Fibroblast of pulmonary artery (primary cell): ENCODE results near the gene TCP11.
"Not testable (repeated sequence)": the region's sequence is repeated elsewhere in the genome, so short reads cannot be mapped to it uniquely, and the experiment has no call there.

Source experiments
- DNase-seq: peaks from one replicate; pipeline ENCODE4 v3.0.0-alpha.2; 2010; ENCODE audit warnings: low read depth
- H3K4me3 ChIP-seq: replicated peaks from 2 replicates; pipeline ENCODE4 v1.5.1; 2011; ENCODE audit warnings: low read depth, mild to moderate bottlenecking, control low read depth, low read length, moderate library complexity
- TF ChIP-seq, protein P1 (sequence below): IDR thresholded peaks from 2 replicates; pipeline ENCODE4 v1.5.1; 2011; ENCODE audit warnings: mild to moderate bottlenecking, control low read depth, low read length, inconsistent platforms; ENCODE audit errors: missing control alignments

Gene TCP11

DNA sequence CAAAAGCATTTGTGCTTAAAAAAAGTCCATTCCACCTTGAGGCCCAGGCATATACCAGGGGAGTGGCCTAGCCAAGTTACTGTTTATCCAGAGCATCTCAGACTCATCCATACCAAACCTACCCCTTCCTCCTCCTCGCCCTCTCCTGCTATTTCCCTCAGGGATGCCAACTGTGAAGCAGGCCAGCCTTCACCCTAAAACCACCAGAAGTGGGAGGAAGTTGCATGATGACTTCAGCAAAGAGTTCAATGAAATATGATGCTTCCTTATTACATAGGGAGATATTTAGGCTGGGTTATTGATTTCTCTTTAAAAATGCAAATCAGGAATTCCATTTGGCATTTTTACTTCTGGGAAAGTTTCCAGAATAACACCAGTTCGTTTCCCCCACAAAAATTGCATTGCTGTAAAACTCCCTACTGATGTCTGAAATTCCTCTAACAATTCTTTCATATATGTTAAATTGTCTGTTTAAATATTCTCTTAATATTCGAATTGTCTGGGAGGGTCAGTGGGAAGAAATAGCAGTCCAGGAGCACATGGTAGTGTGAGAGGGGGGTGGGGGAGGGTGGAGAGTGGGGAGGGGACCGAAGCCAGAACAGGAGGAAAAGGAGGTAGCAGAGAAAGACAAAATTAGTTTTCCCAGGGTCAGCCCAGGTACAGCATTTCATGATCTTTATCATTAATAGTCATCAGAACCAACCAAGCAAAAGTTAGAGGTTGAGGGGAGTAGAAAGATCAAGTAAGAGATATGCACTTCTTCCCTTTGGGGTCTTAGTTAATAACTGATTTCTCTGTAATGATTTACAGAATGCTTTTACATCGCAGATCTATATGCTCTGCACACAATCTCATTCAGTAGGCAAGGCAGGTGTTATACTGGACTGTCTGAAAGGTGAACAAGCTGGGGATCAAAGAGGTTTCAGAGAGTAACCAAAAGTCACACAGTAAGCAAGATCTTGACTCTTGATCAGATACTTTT, 1.7 kb upstream of the TCP11 start:
- no peak overlapping the region for H3K4me3 ChIP-seq
- DNase-seq: no peak
- TF ChIP-seq, protein P1, sequence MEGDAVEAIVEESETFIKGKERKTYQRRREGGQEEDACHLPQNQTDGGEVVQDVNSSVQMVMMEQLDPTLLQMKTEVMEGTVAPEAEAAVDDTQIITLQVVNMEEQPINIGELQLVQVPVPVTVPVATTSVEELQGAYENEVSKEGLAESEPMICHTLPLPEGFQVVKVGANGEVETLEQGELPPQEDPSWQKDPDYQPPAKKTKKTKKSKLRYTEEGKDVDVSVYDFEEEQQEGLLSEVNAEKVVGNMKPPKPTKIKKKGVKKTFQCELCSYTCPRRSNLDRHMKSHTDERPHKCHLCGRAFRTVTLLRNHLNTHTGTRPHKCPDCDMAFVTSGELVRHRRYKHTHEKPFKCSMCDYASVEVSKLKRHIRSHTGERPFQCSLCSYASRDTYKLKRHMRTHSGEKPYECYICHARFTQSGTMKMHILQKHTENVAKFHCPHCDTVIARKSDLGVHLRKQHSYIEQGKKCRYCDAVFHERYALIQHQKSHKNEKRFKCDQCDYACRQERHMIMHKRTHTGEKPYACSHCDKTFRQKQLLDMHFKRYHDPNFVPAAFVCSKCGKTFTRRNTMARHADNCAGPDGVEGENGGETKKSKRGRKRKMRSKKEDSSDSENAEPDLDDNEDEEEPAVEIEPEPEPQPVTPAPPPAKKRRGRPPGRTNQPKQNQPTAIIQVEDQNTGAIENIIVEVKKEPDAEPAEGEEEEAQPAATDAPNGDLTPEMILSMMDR: no peak

DNA sequence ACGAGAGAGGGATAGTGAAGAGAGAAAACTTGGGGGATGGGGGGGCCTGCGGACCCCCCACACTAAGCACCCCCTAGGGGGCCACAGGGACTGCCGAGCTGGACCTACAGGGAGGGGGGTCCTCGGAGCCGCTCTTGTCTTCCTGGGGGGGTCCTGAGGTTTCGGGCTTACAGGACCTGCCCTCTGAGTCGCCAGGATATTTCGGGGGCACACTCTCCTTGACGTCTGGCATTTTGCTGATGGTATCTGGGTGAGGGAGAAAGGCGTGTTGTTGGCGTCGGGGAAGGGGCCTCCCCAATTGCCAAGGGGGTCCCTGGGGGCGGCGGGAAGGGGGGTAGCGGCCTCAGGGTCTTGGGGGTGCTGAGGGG, 516 bp downstream of the TCP11 start:
- TF ChIP-seq, protein P1: no peak
- DNase-seq: no peak
- H3K4me3 ChIP-seq: no peak overlapping the region

DNA sequence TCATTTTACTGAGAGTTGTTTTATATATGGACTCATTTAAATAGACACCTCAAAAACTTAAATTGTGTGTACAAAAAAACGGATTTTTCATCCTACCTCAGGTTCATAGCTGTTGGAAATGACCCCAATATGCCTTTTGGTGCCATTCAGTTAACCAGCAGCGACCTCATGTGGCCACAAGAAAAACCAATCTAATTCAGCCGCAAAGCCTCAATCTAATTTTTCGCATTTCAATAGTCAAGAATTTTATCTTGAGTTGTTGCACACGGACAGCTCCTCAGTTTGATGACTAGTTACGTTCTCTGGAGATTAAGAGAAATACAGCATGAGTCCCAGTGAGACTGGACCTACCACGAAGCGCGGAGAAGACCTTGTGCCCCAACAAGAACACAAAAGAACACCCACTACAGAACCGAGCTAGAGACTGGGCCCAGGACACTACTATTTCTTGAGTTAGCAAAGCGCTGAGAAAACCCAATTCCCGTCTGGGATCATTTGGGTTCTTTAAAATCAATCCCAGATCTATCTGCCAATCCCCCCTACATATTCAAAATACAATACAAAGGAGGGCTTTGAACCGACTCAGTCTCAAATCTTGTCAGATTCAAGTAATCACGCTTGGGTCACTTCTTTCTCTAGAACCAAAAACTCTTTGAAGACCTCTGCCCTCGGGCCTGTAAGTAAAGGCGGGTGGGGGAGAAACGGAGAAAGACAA, 1.1 kb downstream of the TCP11 start:
- no peak overlapping the region for H3K4me3 ChIP-seq
- peak; percentile 89 for DNase-seq
- TF ChIP-seq, protein P1: peak; percentile 77

DNA sequence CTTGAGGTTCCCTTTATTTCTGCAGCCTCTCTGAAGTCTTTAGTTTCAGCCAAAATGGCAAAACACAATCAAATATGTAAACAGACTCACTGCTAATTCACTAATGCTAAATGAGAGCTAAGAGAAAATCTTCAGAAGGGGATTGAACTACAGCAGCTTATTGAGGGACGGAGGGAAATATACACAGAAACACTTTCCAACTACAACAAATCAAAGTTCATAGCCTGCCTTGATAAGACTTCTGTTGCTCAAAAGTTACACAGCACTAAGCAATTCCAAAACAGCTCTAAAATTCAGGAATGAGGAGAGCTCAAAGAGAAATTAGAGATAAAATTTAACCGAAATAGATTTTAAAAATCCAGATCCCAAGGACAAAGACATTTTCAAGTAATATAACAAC, 1.7 kb downstream of the TCP11 start:
- TF ChIP-seq, protein P1: no peak
- H3K4me3 ChIP-seq: no peak overlapping the region
- no peak for DNase-seq

DNA sequence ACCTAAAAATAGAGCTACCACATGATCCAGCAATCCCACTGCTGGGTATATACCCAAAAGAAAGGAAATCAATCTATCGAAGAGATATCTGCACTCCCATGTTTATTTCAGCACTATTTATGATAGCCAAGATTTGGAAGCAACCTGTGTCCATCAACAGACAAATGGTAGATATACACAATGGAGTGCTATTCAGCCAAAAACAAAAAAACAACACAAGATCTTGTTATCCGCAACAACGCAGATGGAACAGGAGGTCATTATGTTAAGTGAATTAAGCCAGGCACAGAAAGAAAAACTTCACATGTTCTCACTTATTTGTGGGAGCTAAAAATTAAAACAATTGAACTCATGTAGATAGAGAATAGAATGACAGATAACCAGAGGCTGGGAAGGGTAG, 2.9 kb downstream of the TCP11 start:
- not testable (repeated sequence) for H3K4me3 ChIP-seq, DNase-seq

DNA sequence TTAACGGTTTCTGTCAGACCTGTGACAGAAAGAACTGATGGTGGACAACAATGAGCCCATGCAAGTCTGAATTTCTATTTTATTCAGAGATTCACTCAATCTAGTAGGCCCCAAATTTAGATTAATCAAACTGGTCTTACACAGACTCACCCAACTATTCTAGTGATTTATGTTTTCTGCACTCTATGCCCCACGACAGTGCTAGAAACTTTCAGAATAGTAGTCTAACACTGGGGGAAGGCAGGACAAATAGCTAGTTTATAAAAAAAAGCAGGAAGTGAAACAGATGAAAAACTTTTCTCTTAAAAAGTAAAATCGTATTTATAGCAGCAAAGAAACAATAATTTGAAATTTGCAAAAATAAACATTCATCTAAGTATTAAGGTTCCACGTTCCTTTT, 5.0 kb downstream of the TCP11 start:
- no peak for DNase-seq
- TF ChIP-seq, protein P1: no peak
- no peak overlapping the region for H3K4me3 ChIP-seq

DNA sequence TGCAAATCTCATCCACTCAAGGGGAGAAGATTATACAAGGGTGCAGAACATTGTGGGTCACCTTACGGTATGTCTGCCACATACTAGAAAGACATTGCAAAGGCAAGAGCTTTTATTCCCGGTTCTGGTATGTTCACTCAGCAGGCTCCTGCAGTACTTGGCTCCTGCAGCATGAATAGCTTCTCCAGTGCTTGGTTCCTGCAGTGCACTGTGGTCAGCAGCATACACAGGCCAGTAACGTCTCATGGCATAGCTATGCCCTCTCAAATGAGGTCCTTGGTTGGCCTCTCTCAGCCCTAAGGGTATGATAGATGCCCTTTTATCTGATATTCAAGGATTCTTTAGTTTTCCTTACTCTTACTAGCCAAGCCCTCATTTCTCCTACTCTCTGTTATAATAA, 12.6 kb downstream of the TCP11 start:
- no peak overlapping the region for H3K4me3 ChIP-seq
- DNase-seq: no peak
- TF ChIP-seq, protein P1: no peak
